Natural killer cell (primary cell): ENCODE results near the gene CYP26B1. TPM values are rescaled to one million over a fixed set of nuclear protein-coding genes. Genes with fewer than 3 reads are reported as not detected.

Experiments used
- ATAC-seq, 3 donors: fragments of 150-1000 bp in 2 of 3; fragments of 200-7000 bp in 1 of 3; cut with Tn5 transposase; 1 replicate in 1 of 3; 2 replicates in 2 of 3; pipeline ENCODE4 v1.10.0; 2021; ENCODE audit warnings: mild to moderate bottlenecking in 2 of 3, moderate library complexity in 2 of 3
- DNase-seq, 2 donors: peaks; one replicate each; pipeline versions ENCODE4 v3.0.0 to v3.0.0-alpha.2; 2013 to 2021; ENCODE audit warnings: mixed read lengths in 1 of 2
- H3K27ac ChIP-seq: one replicate; pipeline ENCODE4 v1.5.1; 2013; ENCODE audit warnings: mild to moderate bottlenecking, low read length
- H3K27me3 ChIP-seq: one replicate; pipeline ENCODE4 v1.6.1; 2013; ENCODE audit warnings: low read length; ENCODE audit not compliant: control insufficient read depth, insufficient read depth
- H3K36me3 ChIP-seq: one replicate; pipeline ENCODE4 v1.6.1; 2013; ENCODE audit warnings: low read length; ENCODE audit not compliant: control insufficient read depth, insufficient read depth
- H3K4me1 ChIP-seq: one replicate; pipeline ENCODE4 v1.6.1; 2013; ENCODE audit warnings: low read length; ENCODE audit not compliant: control insufficient read depth, insufficient read depth
- H3K4me3 ChIP-seq: one replicate; pipeline ENCODE4 v1.5.1; 2013; ENCODE audit warnings: low read length
- H3K9me3 ChIP-seq: one replicate; pipeline ENCODE4 v1.6.1; 2013; ENCODE audit warnings: low read length; ENCODE audit not compliant: control insufficient read depth, insufficient read depth
- H3K27ac Mint-ChIP-seq, 2 donors: one replicate each; pipeline ENCODE4 v1.8.0; 2022; ENCODE audit warnings: mild to moderate bottlenecking in 2 of 2, mixed read lengths in 2 of 2, moderate library complexity in 1 of 2
- H3K27me3 Mint-ChIP-seq, 2 donors: one replicate each; pipeline ENCODE4 v1.8.0; 2022; ENCODE audit warnings: low read depth in 2 of 2, mixed read lengths in 2 of 2
- H3K36me3 Mint-ChIP-seq: one replicate; pipeline ENCODE4 v1.8.0; 2022; ENCODE audit warnings: mixed read lengths
- H3K4me1 Mint-ChIP-seq, 2 donors: one replicate each; pipeline ENCODE4 v1.8.0; 2022; ENCODE audit warnings: mixed read lengths in 2 of 2
- H3K4me3 Mint-ChIP-seq: one replicate; pipeline ENCODE4 v1.8.0; 2022; ENCODE audit warnings: mild to moderate bottlenecking, moderate library complexity, mixed read lengths
- H3K9me3 Mint-ChIP-seq, 2 donors: one replicate each; pipeline ENCODE4 v1.8.0; 2022; ENCODE audit warnings: mixed read lengths in 2 of 2
- WGBS: methylation state at CpG from one replicate; pipeline ENCODE4 v1.1.7; 2013; ENCODE audit warnings: missing lambda C conversion rate; ENCODE audit not compliant: insufficient coverage; 5-methylcytosine and 5-hydroxymethylcytosine counted together
- intact Hi-C: fragments of 100-400 bp; cut with micrococcal nuclease; formaldehyde crosslinking; loops from one replicate; pipeline ENCODE4 v1.14.2; 2022
- total RNA-seq, 4 donors: library from RNA; stranded (reverse); fragments of 120-200 nt in 1 of 4; gene quantifications; one replicate each; pipeline versions ENCODE4 v1.2.3 to v1.2.4, GENCODE V29; 2013 to 2022
- TF ChIP-seq, protein P1 (sequence below): fragments of 200-600 bp; IDR thresholded peaks from one replicate; pipeline ENCODE4 v1.8.0; 2022; ENCODE audit warnings: antibody characterized with exemption

Gene CYP26B1
- total RNA-seq, 3 donors from 2014 or later (not counting 1 experiment from before 2014, with no cell fraction given): not detected

DNA sequence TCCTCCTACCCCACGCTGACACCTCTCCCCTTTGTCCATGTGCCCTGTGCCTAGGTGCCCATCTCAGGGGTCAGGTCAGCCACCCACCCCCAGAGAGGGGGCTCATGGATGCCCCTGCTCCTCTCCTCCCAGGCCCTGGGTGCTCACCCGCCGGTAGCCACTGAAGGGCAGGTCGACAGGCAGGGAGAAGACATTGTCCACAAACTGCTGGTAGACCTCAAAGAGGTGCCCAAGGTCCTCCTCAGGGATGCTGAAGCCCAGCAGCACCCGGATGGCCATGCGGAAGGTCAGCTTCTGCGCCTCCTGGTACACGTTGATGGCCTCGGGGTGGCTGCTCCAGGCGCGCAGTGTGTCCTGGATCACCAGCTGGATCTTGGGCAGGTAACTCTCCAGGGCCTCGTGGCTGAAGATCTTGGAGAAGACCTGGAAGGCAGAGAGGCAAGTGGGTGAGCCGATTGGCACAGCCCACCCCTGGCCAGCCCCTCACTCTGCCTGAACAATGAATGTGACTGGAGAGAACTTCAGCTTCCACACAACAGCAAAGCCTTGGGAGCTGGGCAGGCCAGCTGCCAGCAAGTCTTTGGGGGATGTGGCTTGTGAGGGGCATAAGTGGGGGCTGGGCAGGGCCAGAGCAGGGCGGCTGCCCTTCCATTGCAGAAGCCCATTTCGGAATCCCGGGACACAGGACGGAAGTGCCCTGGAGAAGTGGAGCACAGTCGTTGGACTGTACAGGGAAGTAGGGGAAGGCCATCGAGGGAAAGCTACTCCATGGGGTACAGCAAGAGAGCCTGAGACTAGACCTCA lies 12.5 kb downstream of the CYP26B1 start:
- ATAC-seq (no peak), DNase-seq (no peak)
- Mint-ChIP-seq H3K4me1 (peaks cover 0 to 4% of the 10 kb centered on the region in 2 donors), H3K9me3 (no peaks in the 10 kb centered on the region), H3K27ac (no peak overlapping the region), H3K36me3 (no peaks in the 10 kb centered on the region), H3K27me3 (no peaks in the 10 kb centered on the region), H3K4me3 (no peak overlapping the region)
- Histone ChIP-seq H3K9me3 (no peaks in the 10 kb centered on the region), H3K4me3 (no peak overlapping the region), H3K36me3 (no peaks in the 10 kb centered on the region), H3K4me1 (peaks cover 6% of the 10 kb centered on the region), H3K27ac (no peak overlapping the region), H3K27me3 (no peaks in the 10 kb centered on the region)
- 89% methylated on average over 19 of the region's 19 CpGs for WGBS
- TF ChIP-seq, protein P1, sequence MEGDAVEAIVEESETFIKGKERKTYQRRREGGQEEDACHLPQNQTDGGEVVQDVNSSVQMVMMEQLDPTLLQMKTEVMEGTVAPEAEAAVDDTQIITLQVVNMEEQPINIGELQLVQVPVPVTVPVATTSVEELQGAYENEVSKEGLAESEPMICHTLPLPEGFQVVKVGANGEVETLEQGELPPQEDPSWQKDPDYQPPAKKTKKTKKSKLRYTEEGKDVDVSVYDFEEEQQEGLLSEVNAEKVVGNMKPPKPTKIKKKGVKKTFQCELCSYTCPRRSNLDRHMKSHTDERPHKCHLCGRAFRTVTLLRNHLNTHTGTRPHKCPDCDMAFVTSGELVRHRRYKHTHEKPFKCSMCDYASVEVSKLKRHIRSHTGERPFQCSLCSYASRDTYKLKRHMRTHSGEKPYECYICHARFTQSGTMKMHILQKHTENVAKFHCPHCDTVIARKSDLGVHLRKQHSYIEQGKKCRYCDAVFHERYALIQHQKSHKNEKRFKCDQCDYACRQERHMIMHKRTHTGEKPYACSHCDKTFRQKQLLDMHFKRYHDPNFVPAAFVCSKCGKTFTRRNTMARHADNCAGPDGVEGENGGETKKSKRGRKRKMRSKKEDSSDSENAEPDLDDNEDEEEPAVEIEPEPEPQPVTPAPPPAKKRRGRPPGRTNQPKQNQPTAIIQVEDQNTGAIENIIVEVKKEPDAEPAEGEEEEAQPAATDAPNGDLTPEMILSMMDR: no peak
- intact Hi-C loops: loop anchor here (5.0 kb wide), 1 partner anchor 588 kb away; no protein-coding TSS in a partner anchor

DNA sequence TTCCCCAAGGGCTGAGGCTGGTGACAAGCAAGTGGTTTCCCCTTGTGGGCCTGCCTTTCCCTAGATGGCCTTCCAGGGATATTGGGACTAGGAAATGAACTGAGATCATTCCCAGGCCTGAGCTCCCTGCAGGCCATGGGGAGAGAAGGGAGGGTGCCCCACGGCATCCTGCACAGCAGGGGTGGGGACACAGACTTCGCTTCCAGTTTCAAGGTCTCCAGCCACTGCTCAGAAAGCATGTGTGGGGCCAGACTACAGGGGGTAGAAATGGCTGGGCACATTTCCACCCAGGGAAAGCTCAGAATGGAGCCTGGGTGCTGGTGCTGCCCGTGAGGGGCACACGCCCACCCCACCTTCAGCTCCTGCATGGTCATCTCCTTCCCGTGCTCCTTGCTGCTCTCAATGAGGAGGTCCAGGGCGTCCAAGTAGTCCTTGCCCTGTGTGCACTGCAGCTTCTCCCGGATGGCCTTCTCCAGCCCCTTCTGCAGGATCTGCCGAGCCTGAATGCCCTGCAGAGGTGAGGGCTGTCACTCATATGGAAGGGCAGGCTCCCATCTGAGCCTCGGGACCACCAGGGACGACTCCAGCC lies 13.2 kb downstream of the CYP26B1 start:
- H3K27ac ChIP-seq: no peak overlapping the region
- H3K4me3 ChIP-seq: no peak overlapping the region
- Mint-ChIP-seq H3K27ac (no peak overlapping the region), H3K36me3 (no peaks in the 10 kb centered on the region), H3K9me3 (no peaks in the 10 kb centered on the region), H3K4me3 (no peak overlapping the region), H3K27me3 (no peaks in the 10 kb centered on the region), H3K4me1 (peaks cover 0 to 4% of the 10 kb centered on the region in 2 donors)
- TF ChIP-seq, protein P1: no peak
- no peak for DNase-seq
- peaks cover 6% of the 10 kb centered on the region for H3K4me1 ChIP-seq
- H3K9me3 ChIP-seq: no peaks in the 10 kb centered on the region
- intact Hi-C loops: no loop called here
- no peaks in the 10 kb centered on the region for H3K36me3 ChIP-seq
- ATAC-seq: no peak
- WGBS: 83% methylated on average over 10 of the region's 10 CpGs
- H3K27me3 ChIP-seq: no peaks in the 10 kb centered on the region

DNA sequence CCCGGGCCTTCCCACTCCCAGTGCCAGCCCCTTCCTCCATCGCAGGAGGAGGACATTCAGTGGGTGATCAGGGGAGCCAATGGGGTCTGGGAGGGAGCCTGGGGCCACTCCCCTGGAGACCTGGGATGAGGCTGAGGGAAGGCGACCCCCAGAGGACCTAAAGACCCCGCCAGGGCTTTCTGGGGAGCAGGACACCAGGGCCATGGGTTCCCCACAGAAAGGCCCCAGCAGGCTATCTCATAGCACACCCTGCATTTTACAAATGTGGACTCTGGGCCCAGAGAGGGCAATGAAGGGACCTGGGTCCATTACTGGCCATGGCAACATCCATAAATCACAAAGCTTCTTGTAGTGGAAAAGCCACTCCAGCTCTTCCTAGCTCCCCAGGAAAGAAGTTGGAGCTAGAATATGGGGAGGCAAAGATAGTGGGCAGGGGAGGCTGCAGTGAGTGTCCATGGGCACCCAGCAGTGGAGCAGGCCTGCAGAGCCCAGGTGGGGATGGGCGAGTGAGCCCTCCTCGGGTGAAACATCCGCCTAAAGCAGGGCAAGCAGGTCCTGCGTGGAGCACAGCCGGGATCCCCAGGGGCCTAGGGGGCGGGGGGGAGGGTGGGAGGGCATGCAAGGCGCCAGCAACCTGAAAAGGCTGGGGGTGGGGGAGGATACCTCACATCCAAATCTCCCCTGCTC lies 13.8 kb downstream of the CYP26B1 start:
- peaks cover 0 to 4% of the 10 kb centered on the region in 2 donors for H3K4me1 Mint-ChIP-seq
- TF ChIP-seq, protein P1: no peak
- H3K27ac ChIP-seq: no peak overlapping the region
- peaks cover 6% of the 10 kb centered on the region for H3K4me1 ChIP-seq
- H3K9me3 ChIP-seq: no peaks in the 10 kb centered on the region
- H3K27ac Mint-ChIP-seq: no peak overlapping the region
- H3K9me3 Mint-ChIP-seq: no peaks in the 10 kb centered on the region
- H3K4me3 Mint-ChIP-seq: no peak overlapping the region
- no peaks in the 10 kb centered on the region for H3K36me3 ChIP-seq
- intact Hi-C loops: no loop called here
- DNase-seq (no peak), ATAC-seq (no peak)
- H3K27me3 ChIP-seq: no peaks in the 10 kb centered on the region
- 77% methylated on average over 6 of the region's 11 CpGs for WGBS
- H3K27me3 Mint-ChIP-seq: no peaks in the 10 kb centered on the region
- no peaks in the 10 kb centered on the region for H3K36me3 Mint-ChIP-seq
- no peak overlapping the region for H3K4me3 ChIP-seq
